HG03280 (cell line): ENCODE data around the gene COL18A1.

Source experiments
- ATAC-seq: cut with Tn5 transposase; IDR thresholded peaks from one replicate; pipeline ENCODE4 v1.9.1; 2021; ENCODE audit warnings: mild to moderate bottlenecking, moderate library complexity; ENCODE audit not compliant: unreplicated experiment

The COL18A1 gene

GRCh38 chr21:45465105-45465504, 60.1 kb downstream of the COL18A1 start:
- ATAC-seq: no peak

DNA sequence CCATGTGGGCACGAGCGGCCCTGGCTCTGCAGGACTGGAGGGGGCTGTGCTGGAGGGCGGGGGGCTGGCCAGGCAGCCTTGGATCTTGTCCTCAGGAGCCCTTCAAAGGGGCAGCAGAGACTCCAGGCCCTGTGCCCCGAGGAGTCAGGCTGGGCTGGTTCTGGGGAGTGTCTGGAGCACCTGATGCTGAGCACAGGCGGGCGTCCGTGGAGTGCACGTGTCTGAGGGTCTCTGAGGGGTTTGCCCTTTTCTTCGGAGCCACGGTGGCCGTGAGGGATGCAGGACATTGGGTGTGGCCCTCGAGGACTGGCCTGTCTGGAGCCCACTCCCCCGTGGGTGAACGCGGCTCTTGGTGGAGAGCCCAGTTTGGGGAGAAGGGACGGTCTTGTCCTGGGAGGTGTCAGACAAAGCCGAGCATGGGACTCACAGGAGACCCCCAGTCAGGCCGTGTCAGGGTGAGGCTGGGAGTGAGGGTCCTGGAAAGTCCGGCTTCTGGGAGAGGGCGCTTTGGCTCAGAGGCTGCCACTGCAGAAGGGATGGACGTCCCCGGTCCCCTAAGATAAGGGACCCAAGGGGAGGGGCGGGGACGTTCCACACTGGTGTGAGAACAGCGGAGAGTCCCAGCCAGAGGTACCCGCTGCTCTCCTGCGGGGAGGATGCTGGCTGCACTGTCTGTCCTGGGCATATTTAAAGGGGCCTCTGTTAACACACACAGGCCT, 60.8 kb downstream of the COL18A1 start:
- no peak for ATAC-seq

GRCh38 chr21:45466330-45467220, 61.6 kb downstream of the COL18A1 start:
- ATAC-seq: no peak

GRCh38 chr21:45467221-45467779, 62.3 kb downstream of the COL18A1 start:
- ATAC-seq: no peak

- no peak for ATAC-seq
Observed at GRCh38 chr21:45468051-45468970, 63.3 kb downstream of the COL18A1 start.

- no peak for ATAC-seq
Observed at GRCh38 chr21:45468971-45469272, 64.0 kb downstream of the COL18A1 start.

- ATAC-seq: no peak
Observed at GRCh38 chr21:45469273-45470086, 64.5 kb downstream of the COL18A1 start.

DNA sequence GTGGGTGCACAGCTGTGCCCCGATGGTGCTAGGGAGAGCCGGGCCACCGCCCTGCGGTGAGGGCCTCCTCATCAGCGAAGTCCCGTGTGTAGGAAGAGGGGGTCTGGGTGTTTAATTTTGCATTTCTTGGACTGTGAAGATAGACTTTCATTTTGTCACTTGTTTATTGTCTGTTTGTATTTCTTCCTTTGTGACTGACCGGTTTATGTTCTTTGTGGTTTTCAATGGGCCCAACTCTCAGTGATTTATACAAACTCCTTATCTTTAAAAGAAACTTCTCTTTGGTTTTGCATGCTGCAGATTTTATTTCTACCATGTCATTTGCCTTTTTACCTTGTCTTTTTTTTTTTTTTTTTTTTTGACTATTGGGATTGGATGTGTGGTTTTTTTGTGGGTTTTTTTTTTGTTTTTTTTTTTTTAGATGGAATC, 65.1 kb downstream of the COL18A1 start:
- no peak for ATAC-seq

DNA sequence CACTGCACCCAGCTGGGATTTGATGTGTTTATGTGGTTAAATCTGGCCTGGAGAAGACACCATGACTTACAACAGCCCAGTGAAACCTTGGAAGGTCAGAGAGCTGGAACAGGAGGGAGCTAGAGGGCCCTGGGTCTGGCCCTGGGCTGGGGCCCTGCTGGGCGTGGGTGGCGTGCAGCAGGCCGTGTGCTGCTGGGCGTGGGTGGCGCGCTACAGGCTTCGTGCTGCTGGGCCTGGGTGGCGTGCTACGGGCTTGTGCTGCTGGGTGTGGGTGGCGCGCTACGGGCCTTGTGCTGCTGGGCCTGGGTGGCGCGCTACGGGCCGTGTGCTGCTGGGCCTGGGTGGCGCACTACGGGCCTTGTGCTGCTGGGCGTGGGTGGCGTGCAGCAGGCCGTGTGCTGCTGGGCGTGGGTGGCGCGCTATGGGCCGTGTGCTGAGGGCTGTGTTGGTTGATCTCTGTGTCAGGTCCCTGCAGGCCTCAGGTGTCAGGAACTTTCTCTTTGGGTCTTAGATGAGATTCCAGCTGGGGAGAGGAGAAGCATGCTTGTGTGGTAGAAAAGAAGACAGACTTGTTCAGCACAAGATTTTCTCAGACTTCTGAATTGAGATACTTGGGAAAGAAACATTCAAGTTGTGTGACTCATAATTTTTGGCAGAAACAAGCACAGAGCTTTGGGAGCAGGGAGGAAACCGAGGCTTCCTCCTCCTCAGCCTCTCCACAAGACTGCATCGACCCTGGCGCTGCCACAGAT, 66.0 kb downstream of the COL18A1 start:
- no peak for ATAC-seq

DNA sequence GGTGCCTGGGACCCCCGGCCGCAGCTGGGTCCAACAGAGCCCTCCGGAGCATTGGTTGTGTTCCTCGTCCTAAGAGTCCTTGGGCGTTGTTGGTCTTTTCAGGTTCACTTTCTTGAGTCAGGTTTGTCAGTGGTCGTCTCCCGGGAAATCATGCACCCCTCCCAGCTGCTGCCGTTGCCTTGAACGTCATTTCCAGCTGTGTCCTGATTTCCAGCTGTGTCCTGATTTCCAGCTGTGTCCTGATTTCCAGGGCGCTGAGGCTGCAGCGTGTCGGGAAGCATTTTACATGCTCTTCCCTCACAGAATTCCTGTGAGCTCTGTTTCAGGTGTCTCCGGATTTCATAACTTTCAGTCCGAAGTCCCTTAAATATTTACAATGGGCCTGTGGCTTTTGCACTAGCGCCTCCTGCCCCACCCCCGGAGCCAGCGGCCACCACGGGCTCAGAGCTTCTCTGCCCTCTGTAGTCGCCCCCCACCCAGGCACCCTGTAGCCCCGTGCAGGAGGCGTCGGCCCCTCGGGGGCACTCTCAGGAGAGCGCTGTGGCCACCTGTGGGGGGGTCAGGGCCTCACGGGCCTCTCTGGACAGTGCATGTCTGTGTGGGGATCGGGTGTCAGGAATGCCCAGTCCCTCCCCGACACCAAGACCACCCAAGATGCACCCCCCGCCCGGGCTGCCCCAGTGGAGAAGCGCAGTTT, 66.7 kb downstream of the COL18A1 start:
- ATAC-seq: no peak

GRCh38 chr21:45472445-45473365, 67.7 kb downstream of the COL18A1 start:
- no peak for ATAC-seq

GRCh38 chr21:45473496-45474322, 68.7 kb downstream of the COL18A1 start:
- no peak for ATAC-seq

DNA sequence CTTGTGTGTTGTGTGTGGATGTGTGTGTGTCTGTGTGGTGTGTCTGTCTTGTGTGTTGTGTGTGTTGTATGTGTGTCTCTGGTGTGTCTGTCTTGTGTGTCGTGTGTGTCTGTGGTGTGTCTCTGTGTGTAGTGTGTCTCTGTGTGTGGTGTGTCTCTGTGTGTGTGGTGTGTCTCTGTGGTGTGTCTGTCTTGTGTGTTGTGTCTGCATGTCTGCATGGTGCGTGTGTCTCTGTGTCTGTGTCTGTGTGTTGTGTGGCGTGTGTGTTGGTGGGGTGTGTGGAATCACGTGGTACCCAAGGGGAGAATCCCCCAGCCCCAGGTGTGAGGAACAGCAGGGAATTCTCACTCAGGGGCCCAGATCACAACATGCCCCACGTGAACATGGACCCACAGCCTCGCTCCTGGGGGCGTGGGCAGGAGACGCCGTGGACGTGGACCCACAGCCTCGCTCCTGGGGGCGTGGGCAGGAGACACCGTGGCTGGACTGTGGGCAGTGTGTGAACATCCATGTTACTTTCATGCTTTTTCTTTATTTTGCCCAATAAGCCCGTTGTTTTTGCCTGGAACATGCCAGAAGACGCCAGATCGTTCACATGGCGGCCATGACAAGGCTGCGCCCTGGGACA, 69.5 kb downstream of the COL18A1 start:
- ATAC-seq: no peak

DNA sequence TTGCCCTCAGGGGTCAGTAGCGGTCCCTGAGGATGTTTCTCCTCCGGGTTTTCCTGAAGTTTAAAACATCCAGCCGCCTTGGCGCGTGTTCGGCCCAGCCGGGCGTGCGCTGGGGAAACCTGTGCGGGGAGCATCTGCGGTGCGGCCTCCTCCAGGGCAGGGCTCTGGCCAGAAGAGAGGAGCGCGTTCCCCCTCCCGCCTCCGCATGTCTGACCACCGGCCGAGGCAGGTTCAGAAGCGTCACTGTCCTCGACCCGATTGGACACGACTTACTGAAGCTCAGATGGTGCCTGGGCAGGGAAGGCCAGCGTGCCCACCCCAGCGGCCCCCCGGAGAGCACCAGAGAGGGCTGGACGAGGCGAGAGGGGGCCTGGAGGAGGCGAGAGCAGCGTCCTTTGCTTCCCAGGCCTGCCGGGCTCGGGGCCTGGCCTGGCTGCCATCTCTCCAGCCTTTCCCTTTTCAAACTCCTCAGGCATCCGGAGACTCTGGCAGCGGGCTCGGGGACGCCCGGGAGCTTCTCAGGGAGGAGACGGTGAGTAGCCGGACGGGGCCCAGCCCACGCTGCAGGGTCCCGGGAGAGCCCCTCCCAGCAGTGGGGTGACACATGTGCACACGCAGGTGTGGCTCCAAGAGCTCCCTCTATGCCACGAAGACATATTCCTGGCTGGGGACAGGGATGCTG, 70.2 kb downstream of the COL18A1 start:
- no peak for ATAC-seq

DNA sequence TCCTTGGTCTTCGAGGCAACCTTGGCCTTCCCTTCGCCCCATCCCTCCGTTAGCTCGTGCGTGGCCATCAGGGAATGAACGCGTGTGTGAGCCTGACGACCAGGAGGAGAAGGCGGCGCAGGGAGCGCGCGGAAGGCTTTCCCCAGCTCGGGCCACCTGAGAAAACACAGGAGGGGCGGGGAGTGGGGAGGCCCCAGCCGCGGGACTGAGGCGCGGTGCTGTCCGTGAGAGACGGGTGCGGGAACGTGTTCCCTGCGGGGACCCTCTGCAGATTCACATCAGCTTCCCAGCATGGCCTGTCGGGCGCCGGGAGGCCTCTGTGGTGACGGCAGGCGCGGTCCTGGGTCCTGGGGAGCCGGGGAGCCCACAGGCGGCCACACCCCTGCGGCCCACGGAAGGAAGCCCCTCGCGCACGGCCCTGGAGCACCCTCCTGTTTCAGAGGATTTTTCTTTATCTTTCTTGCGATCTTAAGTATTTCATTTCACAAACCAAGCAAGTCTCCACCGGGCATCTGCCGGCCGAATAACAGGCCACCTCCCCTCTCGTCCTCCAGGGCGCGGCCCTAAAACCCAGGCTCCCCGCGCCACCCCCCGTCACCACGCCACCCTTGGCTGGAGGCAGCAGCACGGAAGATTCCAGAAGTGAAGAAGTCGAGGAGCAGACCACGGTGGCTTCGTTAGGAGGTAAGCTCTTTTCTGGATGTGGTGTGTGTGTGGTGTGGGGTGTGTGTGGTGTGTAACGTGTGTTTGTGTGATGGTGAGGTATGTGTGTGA, 71.0 kb downstream of the COL18A1 start:
- ATAC-seq: no peak
